ENCODE data around the gene CDH22. TPM values are rescaled to one million over a fixed set of nuclear protein-coding genes. Genes with fewer than 3 reads are reported as not detected.

Gene CDH22
- total RNA-seq, 2 experiments from 2014 or later = not detected

- no peak overlapping the region for H3K4me3 Mint-ChIP-seq
- DNase-seq = no peak
- no peaks in the 10 kb centered on the region for H3K36me3 Mint-ChIP-seq (ENCODE audit: low read depth)
- CTCF ChIA-PET = no interaction called here
- H3K9me3 Mint-ChIP-seq = no peaks in the 10 kb centered on the region
- peaks cover 37% of the 10 kb centered on the region for H3K27me3 Mint-ChIP-seq
- POLR2A ChIA-PET = no interaction called here
- H3K4me1 Mint-ChIP-seq = peaks cover 5% of the 10 kb centered on the region
- H3K27ac Mint-ChIP-seq = no peak overlapping the region
Measured at GRCh38 chr20:46243707-46244628, 64.3 kb downstream of the CDH22 start.

GRCh38 chr20:46242390-46242789 lies 65.9 kb downstream of the CDH22 start:
- no peak overlapping the region for H3K4me3 Mint-ChIP-seq

GRCh38 chr20:46240881-46241280 lies 67.4 kb downstream of the CDH22 start:
- H3K9me3 Mint-ChIP-seq = no peaks in the 10 kb centered on the region
- no peaks in the 10 kb centered on the region for H3K4me1 Mint-ChIP-seq
- no peak for DNase-seq
- ChIA-PET CTCF (no interaction called here), POLR2A (no interaction called here)
- H3K4me3 Mint-ChIP-seq = no peak overlapping the region
- peaks cover 8% of the 10 kb centered on the region for H3K27me3 Mint-ChIP-seq
- H3K36me3 Mint-ChIP-seq (ENCODE audit: low read depth) = no peaks in the 10 kb centered on the region
- H3K27ac Mint-ChIP-seq = no peak overlapping the region

More at GRCh38 chr20:46242390-46242789, 65.9 kb downstream of the CDH22 start:
- CTCF ChIA-PET = no interaction called here
- Mint-ChIP-seq H3K36me3 (ENCODE audit: low read depth) (no peaks in the 10 kb centered on the region), H3K4me1 (peaks cover 5% of the 10 kb centered on the region), H3K27me3 (peaks cover 23% of the 10 kb centered on the region), H3K9me3 (no peaks in the 10 kb centered on the region), H3K27ac (no peak overlapping the region)
- no peak for DNase-seq
- POLR2A ChIA-PET = no interaction called here

GRCh38 chr20:46240065-46240464 lies 68.2 kb downstream of the CDH22 start:
- ChIA-PET CTCF (no interaction called here), POLR2A (no interaction called here)
- no peak for DNase-seq
- no peaks in the 10 kb centered on the region for H3K36me3 Mint-ChIP-seq (ENCODE audit: low read depth)
- no peak overlapping the region for H3K27ac Mint-ChIP-seq
- no peaks in the 10 kb centered on the region for H3K9me3 Mint-ChIP-seq
- no peaks in the 10 kb centered on the region for H3K4me1 Mint-ChIP-seq
- H3K4me3 Mint-ChIP-seq = no peak overlapping the region
- H3K27me3 Mint-ChIP-seq = peaks cover 4% of the 10 kb centered on the region

- DNase-seq = no peak
- Mint-ChIP-seq H3K27me3 (peaks cover 3% of the 10 kb centered on the region), H3K4me3 (no peak overlapping the region), H3K27ac (no peak overlapping the region), H3K4me1 (no peaks in the 10 kb centered on the region), H3K9me3 (no peaks in the 10 kb centered on the region), H3K36me3 (ENCODE audit: low read depth) (no peaks in the 10 kb centered on the region)
- ChIA-PET CTCF (no interaction called here), POLR2A (no interaction called here)
Measured at GRCh38 chr20:46237736-46238135, 70.6 kb downstream of the CDH22 start.

- no peaks in the 10 kb centered on the region for H3K9me3 Mint-ChIP-seq
- H3K27ac Mint-ChIP-seq = no peak overlapping the region
- no peaks in the 10 kb centered on the region for H3K4me1 Mint-ChIP-seq
- POLR2A ChIA-PET = no interaction called here
- no peak overlapping the region for H3K4me3 Mint-ChIP-seq
- no peak for DNase-seq
- no peaks in the 10 kb centered on the region for H3K36me3 Mint-ChIP-seq (ENCODE audit: low read depth)
- peaks cover 3% of the 10 kb centered on the region for H3K27me3 Mint-ChIP-seq
- CTCF ChIA-PET = no interaction called here
Measured at GRCh38 chr20:46237227-46237626, 71.1 kb downstream of the CDH22 start.

GRCh38 chr20:46235077-46235476 lies 73.2 kb downstream of the CDH22 start:
- H3K36me3 Mint-ChIP-seq (ENCODE audit: low read depth) = no peaks in the 10 kb centered on the region
- POLR2A ChIA-PET = no interaction called here
- no peaks in the 10 kb centered on the region for H3K9me3 Mint-ChIP-seq
- H3K4me3 Mint-ChIP-seq = no peak overlapping the region
- H3K4me1 Mint-ChIP-seq = no peaks in the 10 kb centered on the region
- CTCF ChIA-PET = no interaction called here
- peaks cover 3% of the 10 kb centered on the region for H3K27me3 Mint-ChIP-seq
- no peak for DNase-seq
- no peak overlapping the region for H3K27ac Mint-ChIP-seq

GRCh38 chr20:46233701-46234100 lies 74.6 kb downstream of the CDH22 start:
- CTCF ChIA-PET = interaction anchor here (0.7 to 1.0 kb wide), 2 partner anchors 30 to 51 kb away, joined by 3 to 4 read pairs; no protein-coding TSS in a partner anchor
- POLR2A ChIA-PET = no interaction called here
- no peaks in the 10 kb centered on the region for H3K4me1 Mint-ChIP-seq
- no peaks in the 10 kb centered on the region for H3K9me3 Mint-ChIP-seq
- H3K27ac Mint-ChIP-seq = no peak overlapping the region
- no peak for DNase-seq
- no peaks in the 10 kb centered on the region for H3K36me3 Mint-ChIP-seq (ENCODE audit: low read depth)
- no peak overlapping the region for H3K4me3 Mint-ChIP-seq
- H3K27me3 Mint-ChIP-seq = peaks cover 3% of the 10 kb centered on the region

GRCh38 chr20:46232539-46232938 lies 75.8 kb downstream of the CDH22 start:
- no peak overlapping the region for H3K4me3 Mint-ChIP-seq

GRCh38 chr20:46230801-46231282 lies 77.5 kb downstream of the CDH22 start:
- Mint-ChIP-seq H3K36me3 (ENCODE audit: low read depth) (no peaks in the 10 kb centered on the region), H3K27ac (no peak overlapping the region), H3K4me1 (no peaks in the 10 kb centered on the region), H3K9me3 (no peaks in the 10 kb centered on the region), H3K27me3 (peaks cover 12% of the 10 kb centered on the region), H3K4me3 (no peak overlapping the region)
- DNase-seq = no peak
- ChIA-PET CTCF (no interaction called here), POLR2A (no interaction called here)

More at GRCh38 chr20:46232539-46232938, 75.8 kb downstream of the CDH22 start:
- H3K9me3 Mint-ChIP-seq = no peaks in the 10 kb centered on the region
- H3K27ac Mint-ChIP-seq = no peak overlapping the region
- ChIA-PET POLR2A (no interaction called here), CTCF (no interaction called here)
- peaks cover 3% of the 10 kb centered on the region for H3K27me3 Mint-ChIP-seq
- H3K36me3 Mint-ChIP-seq (ENCODE audit: low read depth) = no peaks in the 10 kb centered on the region
- no peak for DNase-seq
- H3K4me1 Mint-ChIP-seq = no peaks in the 10 kb centered on the region

- Mint-ChIP-seq H3K27ac (no peak overlapping the region), H3K4me1 (no peaks in the 10 kb centered on the region), H3K9me3 (no peaks in the 10 kb centered on the region), H3K27me3 (peaks cover 15% of the 10 kb centered on the region), H3K36me3 (ENCODE audit: low read depth) (no peaks in the 10 kb centered on the region), H3K4me3 (no peak overlapping the region)
- POLR2A ChIA-PET = no interaction called here
- no peak for DNase-seq
- CTCF ChIA-PET = no interaction called here
Measured at GRCh38 chr20:46230106-46230491, 78.2 kb downstream of the CDH22 start.

GRCh38 chr20:46229478-46230105 lies 78.7 kb downstream of the CDH22 start:
- DNase-seq = no peak
- CTCF ChIA-PET = no interaction called here
- no peak overlapping the region for H3K4me3 Mint-ChIP-seq

GRCh38 chr20:46228670-46229069 lies 79.6 kb downstream of the CDH22 start:
- no peak for DNase-seq
- Mint-ChIP-seq H3K36me3 (ENCODE audit: low read depth) (no peaks in the 10 kb centered on the region), H3K27ac (no peak overlapping the region), H3K9me3 (no peaks in the 10 kb centered on the region), H3K27me3 (peaks cover 17% of the 10 kb centered on the region), H3K4me1 (no peaks in the 10 kb centered on the region), H3K4me3 (no peak overlapping the region)
- ChIA-PET CTCF (no interaction called here), POLR2A (no interaction called here)

More at GRCh38 chr20:46229478-46230105, 78.7 kb downstream of the CDH22 start:
- Mint-ChIP-seq H3K27ac (no peak overlapping the region), H3K4me1 (no peaks in the 10 kb centered on the region), H3K27me3 (peaks cover 17% of the 10 kb centered on the region), H3K36me3 (ENCODE audit: low read depth) (no peaks in the 10 kb centered on the region), H3K9me3 (no peaks in the 10 kb centered on the region)
- POLR2A ChIA-PET = no interaction called here

Measured in activated CD4-positive, alpha-beta T cell treated with anti-CD3 and anti-CD28 coated beads, Interleukin-2, amount 10 ng/mL, durations not matched to agents 7 days and 5 days (primary cell).